Measurements from ENCODE around the gene PEBP1.

- TF ChIP-seq CTCF (IDR thresholded peaks at IDR 0.05; ENCODE audit: low read length): no peak
- TF ChIP-seq EZH2 (optimal IDR thresholded peaks at IDR 0.05; ENCODE audit: low read depth, low read length): no peak
- TF ChIP-seq EZH2phosphoT487 (IDR thresholded peaks at IDR 0.05; ENCODE audit: low read length): no peak
Observed at GRCh38 chr12:118185602-118186397, 49.9 kb downstream of the PEBP1 start.
